22Rv1 (cell line): Measurements from ENCODE around the gene DPP6.

Experiments used
- H3K27ac ChIP-seq: fragments of 450-650 bp; 2 replicates; pipeline ENCODE4 v1.5.1; 2017
- ZFX ChIP-seq: fragments of 450-650 bp; IDR thresholded peaks from 2 replicates; pipeline ENCODE4 v1.6.1; 2017; ENCODE audit warnings: antibody characterized with exemption, borderline replicate concordance
- TF ChIP-seq, protein P1 (sequence below): fragments of 450-650 bp; IDR thresholded peaks from 2 replicates; pipeline ENCODE4 v1.5.1; 2017; ENCODE audit warnings: mild to moderate bottlenecking

DPP6 gene

DNA sequence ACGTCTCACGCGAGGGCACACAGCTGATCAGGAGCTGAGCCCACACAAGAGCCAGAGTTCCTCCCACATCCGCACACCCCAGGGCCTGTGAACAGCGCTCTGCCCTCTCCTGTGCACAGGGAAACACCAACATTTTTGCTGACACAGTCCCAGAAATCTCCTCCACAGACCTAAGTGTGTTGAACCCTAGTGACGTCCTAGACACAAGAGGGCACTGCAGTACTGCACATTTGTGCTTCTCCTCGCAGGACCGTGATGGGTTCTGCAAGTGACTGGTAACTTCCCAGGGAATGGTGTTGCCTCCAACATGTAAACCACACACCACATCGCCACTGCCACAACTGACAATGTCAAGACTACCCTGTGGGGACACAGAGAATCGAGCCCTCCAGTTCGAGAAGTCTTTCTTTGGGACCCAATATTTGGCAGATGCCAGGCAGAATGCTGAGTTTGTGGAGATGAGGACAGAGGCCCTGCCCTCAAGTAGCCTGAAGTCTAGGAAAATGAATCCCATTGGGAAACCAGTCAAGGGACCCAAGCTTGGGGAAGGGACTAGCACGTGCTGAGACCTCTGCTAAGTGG, 780.5 kb downstream of the DPP6 start:
- H3K27ac ChIP-seq, result no peak overlapping the region
- TF ChIP-seq ZFX, result no peak
- TF ChIP-seq, protein P1, sequence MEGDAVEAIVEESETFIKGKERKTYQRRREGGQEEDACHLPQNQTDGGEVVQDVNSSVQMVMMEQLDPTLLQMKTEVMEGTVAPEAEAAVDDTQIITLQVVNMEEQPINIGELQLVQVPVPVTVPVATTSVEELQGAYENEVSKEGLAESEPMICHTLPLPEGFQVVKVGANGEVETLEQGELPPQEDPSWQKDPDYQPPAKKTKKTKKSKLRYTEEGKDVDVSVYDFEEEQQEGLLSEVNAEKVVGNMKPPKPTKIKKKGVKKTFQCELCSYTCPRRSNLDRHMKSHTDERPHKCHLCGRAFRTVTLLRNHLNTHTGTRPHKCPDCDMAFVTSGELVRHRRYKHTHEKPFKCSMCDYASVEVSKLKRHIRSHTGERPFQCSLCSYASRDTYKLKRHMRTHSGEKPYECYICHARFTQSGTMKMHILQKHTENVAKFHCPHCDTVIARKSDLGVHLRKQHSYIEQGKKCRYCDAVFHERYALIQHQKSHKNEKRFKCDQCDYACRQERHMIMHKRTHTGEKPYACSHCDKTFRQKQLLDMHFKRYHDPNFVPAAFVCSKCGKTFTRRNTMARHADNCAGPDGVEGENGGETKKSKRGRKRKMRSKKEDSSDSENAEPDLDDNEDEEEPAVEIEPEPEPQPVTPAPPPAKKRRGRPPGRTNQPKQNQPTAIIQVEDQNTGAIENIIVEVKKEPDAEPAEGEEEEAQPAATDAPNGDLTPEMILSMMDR, result peak; percentile 62

DNA sequence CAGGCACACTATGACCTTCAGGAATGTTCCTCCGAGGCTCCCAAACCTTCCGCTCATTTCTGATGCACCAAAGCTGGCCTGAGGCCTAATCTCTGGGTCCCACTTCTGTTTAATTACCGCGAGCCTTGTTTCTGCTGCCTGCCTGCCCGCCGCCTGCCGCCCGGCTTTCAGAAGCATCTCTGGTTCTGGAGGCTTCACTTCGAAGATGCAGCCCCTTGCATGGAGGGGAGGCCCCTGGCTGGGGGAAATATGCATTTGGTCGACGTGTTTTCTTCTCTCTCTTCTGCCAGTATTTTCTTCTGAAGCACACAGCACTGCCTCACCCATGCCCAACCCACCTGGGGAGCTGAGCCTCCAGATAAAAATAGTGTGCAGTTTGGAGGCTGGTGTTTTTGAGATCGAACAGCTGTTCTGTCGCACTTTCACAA, 783.8 kb downstream of the DPP6 start:
- H3K27ac ChIP-seq, result no peak overlapping the region
- no peak for TF ChIP-seq ZFX

DNA sequence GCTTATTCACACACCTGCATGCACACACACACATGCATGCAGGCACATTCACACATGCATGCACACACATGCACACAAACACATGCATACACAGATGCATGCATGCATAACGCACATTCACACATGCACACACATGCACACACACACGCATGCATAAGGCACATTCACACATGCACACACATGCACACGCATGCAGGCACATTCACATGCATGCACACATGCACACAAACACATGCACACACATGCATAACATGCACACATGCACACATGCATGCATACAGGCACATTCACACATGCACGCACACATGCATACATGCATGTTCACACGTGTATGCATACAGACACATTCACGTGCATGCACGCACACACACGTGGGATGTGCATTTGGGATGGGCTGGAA, 784.9 kb downstream of the DPP6 start:
- TF ChIP-seq, protein P1, result no peak
- no peak for TF ChIP-seq ZFX
- H3K27ac ChIP-seq, result no peak overlapping the region

DNA sequence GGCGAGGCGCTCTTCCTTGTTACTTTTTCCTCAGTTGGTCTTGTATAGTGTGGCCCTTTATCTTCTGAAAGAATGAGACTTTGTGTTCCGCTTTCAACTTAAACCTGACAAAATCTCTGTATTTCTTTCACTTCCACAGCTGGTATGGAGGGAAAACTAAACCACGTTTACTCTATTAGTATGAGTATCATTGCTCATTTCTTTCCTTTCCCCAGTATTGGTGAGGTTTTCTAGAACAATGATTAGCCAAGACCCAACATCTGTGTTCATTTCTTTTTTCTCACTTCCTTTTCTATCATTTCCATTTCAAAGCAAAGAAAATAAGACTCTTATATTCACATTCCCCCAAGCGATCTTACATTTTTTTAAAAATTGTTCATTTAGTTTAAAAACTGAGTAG, 785.4 kb downstream of the DPP6 start:
- no peak overlapping the region for H3K27ac ChIP-seq
- no peak for TF ChIP-seq ZFX
- TF ChIP-seq, protein P1, result no peak

DNA sequence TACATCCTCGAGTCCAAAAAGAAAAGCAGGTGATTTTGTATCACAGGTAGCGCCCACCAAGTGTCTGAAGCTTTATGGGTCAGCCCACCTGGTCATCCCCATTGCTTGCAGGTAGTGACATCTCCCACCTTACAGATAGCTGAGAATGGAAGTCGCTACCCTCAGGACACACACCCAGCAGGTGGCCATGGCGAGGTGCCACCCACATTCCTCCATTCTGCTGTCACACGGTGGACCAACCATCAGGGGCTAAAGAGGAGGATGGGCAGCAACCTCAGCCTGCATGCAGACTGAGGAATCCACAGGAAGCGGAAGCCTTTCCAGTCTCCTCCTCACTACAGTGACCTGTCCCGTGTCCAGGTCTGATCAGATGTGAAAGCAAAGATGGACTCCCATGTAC, 787.9 kb downstream of the DPP6 start:
- TF ChIP-seq, protein P1, result no peak
- no peak for TF ChIP-seq ZFX

DNA sequence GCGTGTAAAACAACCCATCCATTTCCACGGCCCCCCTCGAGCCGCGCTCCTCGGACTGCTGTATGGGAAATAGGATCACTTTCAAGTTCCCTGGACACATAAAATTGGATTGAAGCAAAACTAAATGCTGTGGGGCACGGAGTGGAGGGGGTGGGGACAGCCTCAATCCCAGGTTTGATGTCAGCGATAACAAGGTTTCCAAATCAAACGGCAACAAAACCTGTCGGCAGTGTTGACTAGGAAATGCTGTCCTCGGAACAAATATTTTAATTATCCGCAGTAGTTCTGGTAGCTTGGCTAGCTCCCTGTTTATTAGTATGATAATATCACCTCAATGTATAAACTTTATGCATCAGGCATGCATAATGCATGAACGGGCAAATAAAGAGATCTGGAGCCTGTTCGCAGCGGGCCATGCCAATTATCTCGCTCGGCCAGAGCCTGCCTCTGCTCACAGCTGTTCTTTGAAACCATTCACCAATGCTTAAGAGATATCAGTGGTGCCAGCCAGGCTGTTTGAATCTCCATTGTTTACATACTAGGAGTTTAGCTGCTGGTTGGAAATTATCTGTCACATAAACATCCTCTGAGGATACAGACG, 789.6 kb downstream of the DPP6 start:
- no peak overlapping the region for H3K27ac ChIP-seq
- TF ChIP-seq, protein P1, result no peak
- TF ChIP-seq ZFX, result no peak

More for the DNA sequence above, 787.9 kb downstream of the DPP6 start:
- H3K27ac ChIP-seq, result no peak overlapping the region

DNA sequence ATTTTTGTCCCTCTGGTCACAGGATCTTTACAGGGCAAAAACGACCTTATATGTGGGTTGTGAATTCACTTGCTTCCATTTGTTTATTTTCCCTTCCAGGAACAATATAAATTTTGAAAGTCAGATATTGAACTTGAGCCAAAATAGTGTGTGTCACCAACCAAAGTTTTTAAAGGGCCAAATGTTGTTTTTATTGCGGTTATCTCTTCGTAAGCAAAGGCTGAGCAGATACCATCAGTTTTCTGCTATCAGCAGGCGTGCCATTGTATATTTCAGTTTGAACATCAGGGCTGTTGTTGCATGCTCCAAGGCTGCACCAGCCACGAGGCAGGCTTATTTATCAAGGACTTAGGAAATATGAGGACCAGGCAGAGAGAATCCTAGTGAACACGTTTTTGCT, 790.4 kb downstream of the DPP6 start:
- TF ChIP-seq ZFX, result no peak
- TF ChIP-seq, protein P1, result no peak
- H3K27ac ChIP-seq, result no peak overlapping the region
